Hematopoietic multipotent progenitor cell treated with erythropoietin and hydrocortisone succinate and interleukin-3 and kit ligand, for 4 days (in vitro differentiated cells): ENCODE measurements around the gene UNG.
"Not testable (repeated sequence)": the region's sequence is repeated elsewhere in the genome, so short reads cannot be mapped to it uniquely, and the experiment has no call there.

Experiments used
- DNase-seq: peaks from one replicate; pipeline ENCODE4 v3.0.0-alpha.2; 2015

Gene UNG

DNA sequence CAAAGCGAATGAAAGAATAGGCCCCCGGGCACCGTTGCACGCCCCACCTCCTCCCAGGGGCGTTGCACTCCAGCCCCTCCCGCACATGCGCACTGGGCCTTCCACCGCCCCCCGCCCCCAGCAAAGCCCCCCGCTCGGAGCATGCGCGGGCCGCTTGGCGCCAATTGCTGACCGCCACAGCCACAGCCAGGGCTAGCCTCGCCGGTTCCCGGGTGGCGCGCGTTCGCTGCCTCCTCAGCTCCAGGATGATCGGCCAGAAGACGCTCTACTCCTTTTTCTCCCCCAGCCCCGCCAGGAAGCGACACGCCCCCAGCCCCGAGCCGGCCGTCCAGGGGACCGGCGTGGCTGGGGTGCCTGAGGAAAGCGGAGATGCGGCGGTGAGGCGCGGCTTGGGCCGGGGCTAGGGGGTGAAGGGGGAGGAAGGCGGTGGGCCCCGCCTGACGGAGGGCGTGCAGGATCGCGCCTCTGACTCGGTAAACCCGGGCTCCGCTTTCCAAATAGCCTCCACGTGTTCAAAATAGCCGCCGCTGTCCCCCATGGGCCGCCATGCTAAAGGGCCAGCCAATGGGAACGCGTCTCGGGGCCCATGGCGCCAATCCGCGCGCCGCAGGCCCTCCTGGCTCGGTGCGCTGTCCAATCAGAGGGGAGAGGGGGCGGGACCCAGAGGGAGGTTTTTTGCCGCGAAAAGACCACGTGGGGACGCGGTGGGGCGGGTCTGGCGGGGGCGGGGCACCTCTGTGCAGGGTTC lies at the start of gene UNG:
Gene UNG (plus strand): TSS at position 163 of the 748 bp plus-strand sequence. CDS start 83 bp downstream, at position 246.
- DNase-seq: peak; percentile 98

DNA sequence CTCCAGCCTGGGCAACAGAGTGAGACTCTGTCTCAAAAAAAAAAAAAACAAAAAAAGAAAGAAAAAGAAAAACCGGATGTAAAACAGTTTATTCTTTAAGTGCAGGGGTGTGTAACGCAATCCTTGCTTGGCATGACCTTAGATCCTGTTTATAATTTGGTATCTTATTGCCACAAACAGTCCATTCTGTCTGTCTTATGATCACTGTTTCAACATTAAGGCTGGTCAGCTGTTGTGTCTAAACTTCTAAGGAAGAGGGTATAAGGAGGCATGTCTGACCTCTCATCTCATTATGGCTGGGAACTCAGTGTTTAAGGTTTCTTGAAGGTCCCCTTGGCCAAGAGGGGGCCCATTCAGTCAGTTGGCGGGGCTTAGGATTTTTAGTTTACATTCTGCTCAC lies 48.7 kb upstream of the UNG start:
- not testable (repeated sequence) for DNase-seq

- not testable (repeated sequence) for DNase-seq
Observed at GRCh38 chr12:109049794-109050193, 47.6 kb upstream of the UNG start.

DNA sequence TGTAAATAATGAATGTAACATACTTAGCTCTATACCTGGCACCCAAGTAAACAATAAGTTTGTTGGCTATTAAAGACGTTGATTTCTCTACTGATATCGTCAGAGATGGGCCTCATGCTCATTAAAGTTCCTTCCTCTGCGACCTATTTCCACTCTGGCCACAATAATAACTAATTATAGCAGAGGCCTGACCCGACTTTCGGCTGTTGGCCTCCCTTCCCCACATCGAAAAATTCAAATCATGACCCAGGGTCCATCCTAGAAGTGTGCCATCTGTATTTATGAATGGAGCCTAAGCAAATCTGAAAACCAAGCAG lies 45.3 kb upstream of the UNG start:
- no peak for DNase-seq

- peak; percentile 92 for DNase-seq
Observed at GRCh38 chr12:109052414-109053323, 44.7 kb upstream of the UNG start, which contains the start of gene USP30. TSS of gene USP30 (plus strand) at chr12:109052576. CDS start at chr12:109052679, 103 bp downstream.

DNA sequence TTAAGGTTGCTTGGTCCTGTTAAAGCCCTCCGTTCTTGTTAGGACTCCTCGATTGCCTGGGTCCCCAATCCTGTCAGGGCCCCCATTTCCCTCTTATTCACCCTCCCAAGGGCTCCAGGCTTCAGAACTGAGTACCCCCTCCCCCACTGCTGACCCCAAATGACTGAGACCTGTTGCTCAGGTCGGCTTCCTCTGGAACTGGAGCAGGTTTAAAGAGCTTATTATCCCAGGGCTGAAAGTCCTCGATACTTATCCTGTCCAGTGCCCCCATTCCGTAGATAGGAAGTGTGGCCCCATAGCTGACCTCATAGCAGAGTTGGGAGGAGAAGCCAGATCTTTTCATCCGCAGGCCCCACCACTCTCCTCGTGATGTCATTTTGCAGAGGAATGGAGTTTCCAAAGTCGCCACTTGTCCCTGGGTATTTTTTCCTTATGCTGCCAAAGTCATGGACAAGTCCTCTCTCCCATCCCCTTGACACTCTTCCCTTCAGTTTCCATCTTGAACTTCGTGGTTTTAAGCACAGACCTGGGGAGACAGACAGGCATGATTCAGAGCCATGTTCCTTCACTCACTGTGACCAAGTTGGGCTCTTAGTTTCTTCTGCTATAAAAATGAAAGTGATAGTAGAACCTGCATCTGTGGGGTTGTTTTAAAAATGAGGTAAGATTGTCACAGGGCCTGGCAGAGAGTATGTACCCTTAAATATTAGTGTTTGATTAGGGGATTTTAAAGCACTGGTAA lies 43.8 kb upstream of the UNG start:
- DNase-seq: peak; percentile 28

GRCh38 chr12:109054124-109054513 lies 43.3 kb upstream of the UNG start:
- not testable (repeated sequence) for DNase-seq

DNA sequence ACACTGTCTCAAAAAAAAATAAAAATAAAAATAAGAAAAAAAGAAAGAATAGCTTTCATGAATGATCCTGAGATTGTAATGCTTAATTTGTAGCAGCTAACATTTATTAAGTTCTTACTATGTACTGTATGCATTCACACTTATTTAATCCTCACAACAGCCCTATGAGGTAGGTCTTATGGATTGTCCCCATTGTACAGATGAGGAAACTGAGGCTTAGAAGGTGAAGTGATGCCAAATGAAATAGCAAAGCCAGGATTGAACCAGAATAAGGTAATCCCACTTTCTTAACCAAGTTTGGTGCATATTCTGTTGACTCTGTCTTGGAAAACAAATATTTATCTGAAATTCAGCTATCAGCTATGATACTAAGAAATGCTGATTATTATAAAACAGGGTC lies 42.9 kb upstream of the UNG start:
- DNase-seq: no peak

DNA sequence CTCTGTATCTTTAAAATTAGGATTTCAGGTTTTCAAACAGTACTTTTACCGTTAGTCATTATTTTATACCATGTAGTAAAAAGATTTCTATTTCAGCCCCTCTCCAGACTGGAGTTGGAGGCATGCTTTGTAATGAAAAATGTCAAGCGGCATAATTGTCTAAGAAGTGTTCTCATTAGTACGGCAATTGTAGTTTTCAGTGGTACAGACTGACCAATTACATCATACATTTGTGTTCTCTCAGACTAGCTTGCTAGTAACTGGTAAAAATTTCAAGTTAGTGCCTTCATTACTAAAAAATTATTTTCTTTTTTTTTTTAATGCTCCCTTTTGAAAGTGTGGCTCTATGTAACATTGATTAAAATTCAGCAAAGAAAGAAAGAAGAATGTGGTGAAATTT lies 40.5 kb upstream of the UNG start:
- DNase-seq: no peak

- no peak for DNase-seq
Observed at GRCh38 chr12:109057376-109057775, 40.0 kb upstream of the UNG start.

- DNase-seq: no peak
Observed at GRCh38 chr12:109058773-109059172, 38.6 kb upstream of the UNG start.

GRCh38 chr12:109064143-109064542 lies 33.3 kb upstream of the UNG start:
- no peak for DNase-seq

DNA sequence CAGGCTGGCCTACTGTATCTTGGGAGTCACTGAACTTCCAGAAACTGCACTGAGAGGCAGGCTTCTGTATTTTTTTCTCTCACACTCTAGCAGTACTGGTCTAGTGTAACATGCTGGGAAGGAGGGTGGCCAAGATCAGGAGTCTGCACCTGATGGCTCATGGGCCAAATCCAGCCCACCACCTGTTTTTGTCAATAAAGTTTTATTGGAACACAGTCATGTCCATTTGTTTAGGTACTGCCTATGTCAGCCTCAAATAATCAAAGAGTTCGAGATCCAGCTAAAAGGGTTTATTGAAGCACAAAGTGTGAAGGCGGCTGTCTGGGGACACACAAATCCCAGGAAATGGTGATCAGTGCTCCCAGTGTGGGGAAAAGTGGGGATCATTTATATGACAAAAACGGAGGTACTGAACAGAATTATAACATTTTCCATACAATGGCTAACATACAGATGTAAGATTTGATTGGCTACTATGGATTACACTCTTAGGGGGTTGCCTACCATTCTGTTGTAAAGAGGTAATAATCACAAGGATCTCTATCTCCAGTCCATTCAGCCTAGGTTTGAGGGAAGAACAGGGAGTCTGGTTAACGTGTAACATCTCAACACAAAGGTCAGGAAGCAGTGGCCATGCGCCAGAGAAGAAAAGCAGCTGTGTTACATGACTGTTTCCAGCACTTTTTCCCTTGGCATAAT lies 32.1 kb upstream of the UNG start:
- DNase-seq: no peak

GRCh38 chr12:109065853-109066193 lies 31.6 kb upstream of the UNG start:
- no peak for DNase-seq

GRCh38 chr12:109069307-109070271 lies 27.8 kb upstream of the UNG start:
- DNase-seq: no peak

- no peak for DNase-seq
Observed at GRCh38 chr12:109074866-109075265, 22.5 kb upstream of the UNG start.

GRCh38 chr12:109082751-109083150 lies 14.6 kb upstream of the UNG start:
- DNase-seq: no peak

GRCh38 chr12:109084425-109084824 lies 13.0 kb upstream of the UNG start:
- no peak for DNase-seq

DNA sequence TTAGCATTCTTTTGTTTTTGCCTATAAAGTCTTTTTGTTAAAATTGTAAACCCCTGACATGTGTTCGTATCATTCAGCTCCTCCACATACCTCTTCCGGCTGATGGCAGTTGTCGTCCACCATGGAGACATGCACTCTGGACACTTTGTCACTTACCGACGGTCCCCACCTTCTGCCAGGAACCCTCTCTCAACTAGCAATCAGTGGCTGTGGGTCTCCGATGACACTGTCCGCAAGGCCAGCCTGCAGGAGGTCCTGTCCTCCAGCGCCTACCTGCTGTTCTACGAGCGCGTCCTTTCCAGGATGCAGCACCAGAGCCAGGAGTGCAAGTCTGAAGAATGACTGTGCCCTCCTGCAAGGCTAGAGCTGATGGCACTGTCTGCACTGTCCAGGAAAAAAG lies 11.8 kb upstream of the UNG start:
- DNase-seq: no peak

DNA sequence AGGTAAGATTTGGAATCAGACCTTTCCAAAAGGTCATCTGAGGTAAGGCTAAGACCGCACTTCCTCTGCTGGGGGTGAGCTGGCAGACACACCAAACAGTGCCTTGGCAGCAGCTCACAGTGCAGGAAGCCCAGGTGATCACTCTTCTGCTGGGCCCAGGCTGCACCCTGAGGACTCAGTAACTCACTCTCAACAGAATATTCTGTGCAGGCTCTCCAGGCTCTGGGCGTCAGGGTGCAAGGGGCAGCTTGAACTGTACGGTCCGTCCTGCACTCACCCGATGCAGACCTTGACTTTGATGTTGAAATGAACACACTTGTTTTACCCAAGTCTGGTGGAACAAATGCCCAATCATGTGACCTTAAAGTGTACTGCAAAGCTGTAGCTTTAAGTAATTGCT lies 10.1 kb upstream of the UNG start:
- no peak for DNase-seq

GRCh38 chr12:109088818-109089217 lies 8.6 kb upstream of the UNG start:
- DNase-seq: no peak

DNA sequence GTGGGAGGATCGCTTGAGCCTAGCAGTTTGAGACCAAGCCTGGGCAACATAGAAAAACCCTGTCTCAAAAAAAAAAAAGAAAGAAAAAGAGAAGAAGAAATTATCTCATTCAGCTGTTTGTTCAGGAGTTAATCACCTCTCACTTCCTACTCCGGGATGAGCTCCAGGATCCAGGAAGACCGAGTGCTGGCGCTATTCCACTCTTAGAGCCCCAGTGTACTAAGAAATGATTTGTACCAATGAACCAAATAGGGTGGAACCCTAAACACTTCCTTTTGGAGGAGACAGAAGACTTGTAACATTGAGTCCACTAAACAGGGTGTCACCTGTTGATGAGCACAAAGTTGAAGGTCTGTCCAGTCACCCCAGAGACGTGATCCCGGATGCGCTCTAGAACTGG lies 7.7 kb upstream of the UNG start:
- DNase-seq: no peak
